Testis (tissue), 3 donors: ENCODE measurements around the gene KCNQ1OT1. TPM values are rescaled to one million over a fixed set of nuclear protein-coding genes. Genes with fewer than 3 reads are reported as not detected.

Experiments
- DNase-seq: peaks from one replicate; pipeline ENCODE4 v3.0.0-alpha.2; 2019
- H3K27ac ChIP-seq, 2 donors: fragments of 200-600 bp; sonication (generic); one replicate each; pipeline ENCODE4 v1.5.1; 2019
- H3K27me3 ChIP-seq: fragments of 200-600 bp; sonication (generic); one replicate; pipeline ENCODE4 v1.5.1; 2019
- H3K36me3 ChIP-seq: fragments of 200-600 bp; sonication (generic); one replicate; pipeline ENCODE4 v1.5.1; 2017; ENCODE audit warnings: low read depth; ENCODE audit errors: missing control alignments
- H3K4me1 ChIP-seq: fragments of 200-600 bp; sonication (generic); one replicate; pipeline ENCODE4 v1.5.1; 2019
- H3K4me3 ChIP-seq, 2 donors: fragments of 200-600 bp; sonication (generic); one replicate each; pipeline ENCODE4 v1.5.1; 2017 to 2019
- H3K9me3 ChIP-seq: fragments of 200-600 bp; sonication (generic); one replicate; pipeline ENCODE4 v1.5.1; 2017
- CTCF ChIP-seq, 3 experiments: fragments of 450-650 bp in 2 of 3; fragments of 200-600 bp in 1 of 3; sonication (generic) in 1 of 3; IDR thresholded peaks; one replicate each; pipeline ENCODE4 v1.5.1; 2016 to 2019; ENCODE audit warnings: antibody characterized with exemption in 3 of 3, mild to moderate bottlenecking in 2 of 3, moderate library complexity in 1 of 3
- POLR2A ChIP-seq: fragments of 450-650 bp; IDR thresholded peaks from one replicate; pipeline ENCODE4 v1.6.1; 2017; ENCODE audit warnings: antibody characterized with exemption, mild to moderate bottlenecking, moderate library complexity
- WGBS, 2 donors: methylation state at CpG; one replicate each; pipeline ENCODE4 v1.1.5; 2018; 5-methylcytosine and 5-hydroxymethylcytosine counted together
- intact Hi-C: fragments of 100-400 bp; cut with DNase I; formaldehyde crosslinking; loops from one replicate; pipeline ENCODE4 v1.15.1; 2023; ENCODE audit warnings: low total_unique reads
- polyA plus RNA-seq: library from polyadenylated mRNA; stranded (reverse); fragments of 350-450 nt; fragmentation: Illumina TruSeq; extraction: RNeasy Lipid Tissue Mini Kit (QIAGEN cat#74804); gene quantifications from one replicate; pipeline ENCODE4 v1.2.3, GENCODE V29; 2014; ENCODE audit warnings: low read depth, low replicate concordance; ENCODE audit not compliant: insufficient read depth
- small RNA-seq, 2 donors: library from RNA; depleted of rRNA; stranded (forward); fragments of <200 nt; gene quantifications; one replicate each; pipeline ENCODE3, GENCODE V24; 2016
- total RNA-seq, 2 donors: library from RNA; depleted of rRNA; stranded (reverse); fragments of >200 nt; gene quantifications; one replicate each; pipeline ENCODE4 v1.2.3, GENCODE V29; 2016

Gene KCNQ1OT1
- total and polyA plus RNA-seq, 3 donors from 2014 or later: 0.20 to 5.9 (median 4.0) TPM

DNA sequence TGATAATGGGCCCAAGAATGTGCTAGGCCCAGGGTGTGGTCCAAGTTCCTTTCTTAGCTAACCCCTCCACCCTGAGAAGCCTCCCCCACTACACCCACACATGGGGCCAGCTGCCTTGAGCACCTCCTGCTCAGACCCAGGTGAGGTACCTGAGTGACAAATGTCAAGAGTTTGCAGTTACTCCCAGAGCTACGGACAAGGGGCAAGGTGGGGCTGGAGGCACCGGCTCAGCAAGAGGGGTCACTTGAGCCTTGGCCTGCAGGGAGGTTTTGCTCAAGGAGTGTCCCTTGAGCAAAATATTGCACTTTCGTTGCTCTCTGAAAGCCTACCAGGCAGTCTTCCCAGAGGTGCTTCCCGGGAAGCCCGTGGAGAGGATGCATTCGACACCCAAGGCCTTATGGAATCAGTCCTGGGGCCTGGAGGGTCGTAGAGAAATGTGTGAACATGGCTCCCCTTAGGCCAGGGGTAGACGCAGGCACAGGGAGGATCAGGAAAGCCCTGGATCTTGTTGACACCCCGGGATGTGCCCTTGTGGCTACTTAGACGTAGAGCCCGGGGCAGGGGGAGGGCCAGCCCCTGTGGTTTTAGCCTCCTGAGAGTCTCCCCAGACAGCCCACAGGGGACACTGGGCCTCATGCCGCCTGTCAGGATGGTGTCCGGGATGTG lies 140.8 kb downstream of the KCNQ1OT1 start:
- whole genome bisulfite sequencing, 2 donors: 92% methylated on average over 10 to 13 of the region's 13 CpGs
- no peak overlapping the region for H3K27ac ChIP-seq
- H3K9me3 ChIP-seq: no peaks in the 10 kb centered on the region
- no peaks in the 10 kb centered on the region for H3K27me3 ChIP-seq
- no peaks in the 10 kb centered on the region for H3K36me3 ChIP-seq
- no peak overlapping the region for H3K4me3 ChIP-seq
- intact Hi-C loops: no loop called here
- no peak for DNase-seq
- TF ChIP-seq POLR2A: no peak
- TF ChIP-seq CTCF (IDR thresholded peaks at IDR 0.05): no peak
- peaks cover 6% of the 10 kb centered on the region for H3K4me1 ChIP-seq

DNA sequence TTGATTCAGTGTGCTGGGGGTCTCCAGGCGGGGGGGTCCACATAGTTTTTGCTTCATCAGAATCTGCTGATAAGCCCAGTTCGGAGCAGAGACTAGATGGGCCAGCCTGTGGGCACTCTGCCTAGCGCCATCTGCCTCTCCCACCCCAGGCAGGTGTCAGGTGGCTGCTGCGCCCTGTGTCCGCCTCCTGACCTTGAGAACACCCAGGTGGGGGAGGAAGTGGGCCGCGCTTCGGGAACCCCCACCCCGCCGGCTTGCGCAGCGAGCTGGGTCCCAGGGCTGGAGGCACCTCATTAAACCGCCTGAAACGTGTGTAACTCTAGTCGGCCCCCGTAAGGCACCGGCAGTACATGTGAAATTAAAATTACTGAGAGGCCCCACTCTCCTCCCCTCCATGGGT lies 141.4 kb downstream of the KCNQ1OT1 start:
- peaks cover 6% of the 10 kb centered on the region for H3K4me1 ChIP-seq
- H3K27me3 ChIP-seq: no peaks in the 10 kb centered on the region
- no peaks in the 10 kb centered on the region for H3K9me3 ChIP-seq
- intact Hi-C loops: no loop called here
- H3K4me3 ChIP-seq: no peak overlapping the region
- H3K27ac ChIP-seq: no peak overlapping the region
- 91 to 97% methylated on average over 7 to 17 of the region's 17 CpGs for WGBS, 2 donors
- TF ChIP-seq CTCF (IDR thresholded peaks at IDR 0.05) (no peak), POLR2A (no peak)
- no peak for DNase-seq
- H3K36me3 ChIP-seq: no peaks in the 10 kb centered on the region

Small RNAs within 50 kb of the gene (small RNA-seq; reads per million reads assigned to genes)
- 0 reads per million in 2 donors for gene RF01947
- gene RF01948: 0 reads per million in 2 donors
- gene RF01950: 0 reads per million in 2 donors

Other genes starting within 250 kb of the KCNQ1OT1 start
- 10 to 100 TPM; 24.3 to 34.9 TPM for gene CDKN1C, start 185.8 kb upstream of the KCNQ1OT1 start, total RNA-seq
- 15.2 TPM for gene CDKN1C, start 185.8 kb upstream of the KCNQ1OT1 start, polyA plus RNA-seq
- 1 to 10 TPM; 2.2 to 4.0 TPM for gene PHLDA2, start 229.4 kb upstream of the KCNQ1OT1 start, total RNA-seq
- 0.62 TPM for gene PHLDA2, start 229.4 kb upstream of the KCNQ1OT1 start, polyA plus RNA-seq